DMS53 (cell line): ENCODE results near the gene PEX11B.

Source experiments
- DNase-seq: peaks from one replicate; lab custom pipeline; 2025; lab: John Stamatoyannopoulos, UW

PEX11B gene

GRCh38 chr1:145918144-145918991, at the start of gene PEX11B:
TSS of gene PEX11B (minus strand) at chr1:145918717. CDS start at chr1:145918688, 29 bp downstream.
- DNase-seq: peak; percentile 93

- DNase-seq: no peak
Measured at GRCh38 chr1:145967288-145967687, 48.8 kb upstream of the PEX11B start.

GRCh38 chr1:145965119-145965744, 46.7 kb upstream of the PEX11B start:
- no peak for DNase-seq

- DNase-seq: peak; percentile 98
Measured at GRCh38 chr1:145964328-145965118, 46.0 kb upstream of the PEX11B start, which contains the start of the genes ANKRD34A and POLR3GL. TSS of gene ANKRD34A (minus strand) at chr1:145964575. CDS start at chr1:145961759, 2,816 bp downstream. TSS of gene POLR3GL (plus strand) at chr1:145964690. CDS start at chr1:145974866, 10,176 bp downstream.

GRCh38 chr1:145963265-145964019, 44.9 kb upstream of the PEX11B start:
- peak; percentile 84 for DNase-seq

- DNase-seq: peak; percentile 66
Measured at GRCh38 chr1:145962157-145963102, 43.9 kb upstream of the PEX11B start.

- DNase-seq: peak; percentile 63
Measured at GRCh38 chr1:145961425-145962156, 43.1 kb upstream of the PEX11B start.

GRCh38 chr1:145961109-145961424, 42.5 kb upstream of the PEX11B start:
- DNase-seq: peak; percentile 34

- DNase-seq: peak; percentile 83
Measured at GRCh38 chr1:145960468-145961108, 42.1 kb upstream of the PEX11B start.

- DNase-seq: peak; percentile 36
Measured at GRCh38 chr1:145959957-145960467, 41.5 kb upstream of the PEX11B start.

GRCh38 chr1:145959333-145959732, 40.8 kb upstream of the PEX11B start:
- no peak for DNase-seq

- no peak for DNase-seq
Measured at GRCh38 chr1:145958734-145959133, 40.2 kb upstream of the PEX11B start.

- peak; percentile 99 for DNase-seq
Measured at GRCh38 chr1:145957443-145958319, 39.2 kb upstream of the PEX11B start, which contains the start of gene LIX1L. TSS of gene LIX1L (minus strand) at chr1:145958017. CDS start at chr1:145957927, 90 bp downstream.

GRCh38 chr1:145956781-145957442, 38.4 kb upstream of the PEX11B start:
- DNase-seq: peak; percentile 40

GRCh38 chr1:145956361-145956760, 37.8 kb upstream of the PEX11B start:
- no peak for DNase-seq

- DNase-seq: no peak
Measured at GRCh38 chr1:145955436-145955835, 36.9 kb upstream of the PEX11B start.

- DNase-seq: no peak
Measured at GRCh38 chr1:145953861-145954260, 35.3 kb upstream of the PEX11B start.
